ENCODE data around the gene KCNK6.

KCNK6 gene

GRCh38 chr19:38306236-38306635 lies 13.4 kb upstream of the KCNK6 start:
- in situ Hi-C loops (cut with HindIII; ENCODE audit: low sequenced_read_pairs), result no loop called here
- no peak for TF ChIP-seq CTCF (IDR thresholded peaks at IDR 0.05; ENCODE audit: low read depth, low read length, missing control alignments)
- no peak for DNase-seq (ENCODE audit: low read depth)
- no peak overlapping the region for H3K4me3 ChIP-seq (ENCODE audit: low read depth, low read length)

GRCh38 chr19:38307076-38307475 lies 12.6 kb upstream of the KCNK6 start:
- H3K4me3 ChIP-seq (ENCODE audit: low read depth, low read length), result no peak overlapping the region
- in situ Hi-C loops (cut with HindIII; ENCODE audit: low sequenced_read_pairs), result no loop called here
- no peak for DNase-seq (ENCODE audit: low read depth)
- no peak for TF ChIP-seq CTCF (IDR thresholded peaks at IDR 0.05; ENCODE audit: low read depth, low read length, missing control alignments)

- in situ Hi-C loops (cut with HindIII; ENCODE audit: low sequenced_read_pairs), result no loop called here
- DNase-seq (ENCODE audit: low read depth), result no peak
- no peak for TF ChIP-seq CTCF (IDR thresholded peaks at IDR 0.05; ENCODE audit: low read depth, low read length, missing control alignments)
- no peak overlapping the region for H3K4me3 ChIP-seq (ENCODE audit: low read depth, low read length)
Observed at GRCh38 chr19:38307597-38307996, 12.0 kb upstream of the KCNK6 start.

GRCh38 chr19:38308006-38308766 lies 11.5 kb upstream of the KCNK6 start:
- in situ Hi-C loops (cut with HindIII; ENCODE audit: low sequenced_read_pairs), result no loop called here
- TF ChIP-seq CTCF (IDR thresholded peaks at IDR 0.05; ENCODE audit: low read depth, low read length, missing control alignments), result no peak
- DNase-seq (ENCODE audit: low read depth), result no peak
- H3K4me3 ChIP-seq (ENCODE audit: low read depth, low read length), result no peak overlapping the region

- in situ Hi-C loops (cut with HindIII; ENCODE audit: low sequenced_read_pairs), result no loop called here
- no peak for DNase-seq (ENCODE audit: low read depth)
- H3K4me3 ChIP-seq (ENCODE audit: low read depth, low read length), result no peak overlapping the region
- no peak for TF ChIP-seq CTCF (IDR thresholded peaks at IDR 0.05; ENCODE audit: low read depth, low read length, missing control alignments)
Observed at GRCh38 chr19:38308926-38309614, 10.6 kb upstream of the KCNK6 start.

- no peak for DNase-seq (ENCODE audit: low read depth)
- H3K4me3 ChIP-seq (ENCODE audit: low read depth, low read length), result no peak overlapping the region
- in situ Hi-C loops (cut with HindIII; ENCODE audit: low sequenced_read_pairs), result no loop called here
- TF ChIP-seq CTCF (IDR thresholded peaks at IDR 0.05; ENCODE audit: low read depth, low read length, missing control alignments), result no peak
Observed at GRCh38 chr19:38309615-38310278, 9.9 kb upstream of the KCNK6 start.
